Erythroblast (primary cell): ENCODE measurements around the gene HTRA3.

Experiments used
- DNase-seq, 2 experiments: peaks; one replicate each; lab custom pipeline; 2025; lab: John Stamatoyannopoulos, UW
- GATA1 ChIP-seq: IDR thresholded peaks from 2 replicates; pipeline ENCODE4 v1.6.1; 2011; ENCODE audit warnings: low read depth, mild to moderate bottlenecking, control low read depth, low read length, moderate library complexity
- POLR2A ChIP-seq: IDR thresholded peaks from 2 replicates; pipeline ENCODE4 v1.6.1; 2011; ENCODE audit warnings: mild to moderate bottlenecking, low read length

The HTRA3 gene

GRCh38 chr4:8319731-8320385, 50.3 kb downstream of the HTRA3 start:
- DNase-seq: no peak
- no peak for TF ChIP-seq POLR2A
- no peak for TF ChIP-seq GATA1

- TF ChIP-seq POLR2A (no peak), GATA1 (no peak)
- DNase-seq: peak in 1 of 2 experiments; percentile 9
Measured at GRCh38 chr4:8320386-8320750, 50.8 kb downstream of the HTRA3 start.

- TF ChIP-seq POLR2A: no peak
- TF ChIP-seq GATA1: no peak
- no peak for DNase-seq
Measured at GRCh38 chr4:8321220-8321619, 51.7 kb downstream of the HTRA3 start.

- DNase-seq: no peak
- no peak for TF ChIP-seq POLR2A
- TF ChIP-seq GATA1: no peak
Measured at GRCh38 chr4:8321771-8322170, 52.2 kb downstream of the HTRA3 start.

GRCh38 chr4:8322794-8323704, 53.5 kb downstream of the HTRA3 start:
- no peak for TF ChIP-seq GATA1
- no peak for TF ChIP-seq POLR2A
- DNase-seq: no peak

- DNase-seq: no peak
Measured at GRCh38 chr4:8323947-8324555, 54.5 kb downstream of the HTRA3 start.

GRCh38 chr4:8324640-8325239, 55.2 kb downstream of the HTRA3 start:
- TF ChIP-seq POLR2A: no peak
- TF ChIP-seq GATA1: no peak

More at GRCh38 chr4:8323947-8324555, 54.5 kb downstream of the HTRA3 start:
- TF ChIP-seq GATA1 (no peak), POLR2A (no peak)

GRCh38 chr4:8325291-8325973, 55.9 kb downstream of the HTRA3 start:
- no peak for TF ChIP-seq GATA1
- TF ChIP-seq POLR2A: no peak
- DNase-seq: no peak

More at GRCh38 chr4:8324640-8325239, 55.2 kb downstream of the HTRA3 start:
- DNase-seq: no peak

- TF ChIP-seq GATA1 (no peak), POLR2A (no peak)
- DNase-seq: no peak
Measured at GRCh38 chr4:8326206-8326605, 56.7 kb downstream of the HTRA3 start.

- TF ChIP-seq POLR2A: no peak
- TF ChIP-seq GATA1: no peak
- no peak for DNase-seq
Measured at GRCh38 chr4:8328456-8328855, 58.9 kb downstream of the HTRA3 start.

- DNase-seq: no peak
- TF ChIP-seq GATA1: no peak
- TF ChIP-seq POLR2A: no peak
Measured at GRCh38 chr4:8328866-8329559, 59.5 kb downstream of the HTRA3 start.

GRCh38 chr4:8329560-8329858, 60.0 kb downstream of the HTRA3 start:
- DNase-seq: no peak
- TF ChIP-seq GATA1 (no peak), POLR2A (no peak)
